Calu3 (cell line): ENCODE results near the gene ADIPOR1. TPM values are rescaled to one million over a fixed set of nuclear protein-coding genes. Genes with fewer than 3 reads are reported as not detected.

Experiments
- BruUV-seq: library from RNA; stranded (reverse); fragments of 400-500 nt; replicated peaks from 2 replicates; lab custom pipeline; 2021; lab: Mats Ljungman, UMichigan
- CTCF ChIA-PET: fragments of 300-600 bp; sonication (Branson Sonifier 250); formaldehyde crosslinking; loops from one replicate; lab custom pipeline; 2022; ENCODE audit warnings: antibody characterized with exemption; lab: Charles Lee
- DNase-seq: peaks from one replicate; pipeline ENCODE4 v3.0.0; 2022
- H3K27ac Mint-ChIP-seq: one replicate; pipeline ENCODE4 v1.8.0; 2022; ENCODE audit warnings: mixed read lengths; ENCODE audit not compliant: unreplicated experiment
- H3K27me3 Mint-ChIP-seq: one replicate; pipeline ENCODE4 v1.8.0; 2022; ENCODE audit warnings: mixed read lengths; ENCODE audit not compliant: unreplicated experiment
- H3K36me3 Mint-ChIP-seq: one replicate; pipeline ENCODE4 v1.8.0; 2022; ENCODE audit warnings: mild to moderate bottlenecking, moderate library complexity, mixed read lengths; ENCODE audit not compliant: insufficient read depth, unreplicated experiment
- H3K4me1 Mint-ChIP-seq: one replicate; pipeline ENCODE4 v1.8.0; 2022; ENCODE audit warnings: mild to moderate bottlenecking, low read depth, mixed read lengths; ENCODE audit not compliant: unreplicated experiment
- H3K4me3 Mint-ChIP-seq: one replicate; pipeline ENCODE4 v1.8.0; 2022; ENCODE audit warnings: mild to moderate bottlenecking, low read depth, moderate library complexity, mixed read lengths; ENCODE audit not compliant: unreplicated experiment
- H3K9me3 Mint-ChIP-seq: one replicate; pipeline ENCODE4 v1.8.0; 2022; ENCODE audit warnings: low read depth, mixed read lengths; ENCODE audit not compliant: unreplicated experiment
- CTCF ChIP-seq: fragments of 200-600 bp; IDR thresholded peaks from one replicate; pipeline ENCODE4 v1.8.0; 2022; ENCODE audit warnings: antibody characterized with exemption; ENCODE audit not compliant: unreplicated experiment
- intact Hi-C: fragments of 100-400 bp; cut with micrococcal nuclease; formaldehyde crosslinking; loops from one replicate; pipeline ENCODE4 v1.10.0; 2022; ENCODE audit not compliant: unreplicated experiment
- total RNA-seq: library from RNA; stranded (reverse); gene quantifications from 2 replicates; pipeline ENCODE4 v1.2.3, GENCODE V29; 2022

The ADIPOR1 gene
- total RNA-seq, 1 experiment from 2014 or later = 104 TPM

GRCh38 chr1:202967684-202968281 is 9.7 kb upstream of the ADIPOR1 start:
- no peak for DNase-seq
- TF ChIP-seq CTCF = no peak
- intact Hi-C loops = loop anchor here (2.0 kb wide), 1 partner anchor 41 kb away; the partner anchor contains the start of gene KLHL12
- CTCF ChIA-PET = interaction anchor here (1.4 to 1.7 kb wide), 3 partner anchors 8 to 41 kb away, joined by 8 to 10 read pairs (median 9); partner anchors contain the start of gene KLHL12
- Mint-ChIP-seq H3K36me3 (peaks cover 21% of the 10 kb centered on the region), H3K4me1 (peaks cover 14% of the 10 kb centered on the region), H3K9me3 (no peaks in the 10 kb centered on the region), H3K4me3 (peak overlapping the region; percentile 79), H3K27me3 (peaks cover 17% of the 10 kb centered on the region), H3K27ac (no peak overlapping the region)
- no TSS peak for BruUV-seq

- no peak for DNase-seq
- TF ChIP-seq CTCF = no peak
- peaks cover 3% of the 10 kb centered on the region for H3K27me3 Mint-ChIP-seq
- peak overlapping the region; percentile 79 for H3K4me3 Mint-ChIP-seq
- H3K27ac Mint-ChIP-seq = peak overlapping the region; percentile 55
- H3K4me1 Mint-ChIP-seq = peaks cover 14% of the 10 kb centered on the region
- intact Hi-C loops = no loop called here
- CTCF ChIA-PET = interaction anchor here (0.6 to 0.7 kb wide), 3 partner anchors 12 to 207 kb away, joined by 3 to 6 read pairs (median 3); no protein-coding TSS in a partner anchor
- no peaks in the 10 kb centered on the region for H3K9me3 Mint-ChIP-seq
- TSS peak; percentile 43 for BruUV-seq
- H3K36me3 Mint-ChIP-seq = peaks cover 21% of the 10 kb centered on the region
These were observed 8.1 kb upstream of the ADIPOR1 start for GRCh38 chr1:202966006-202966898.

- intact Hi-C loops = no loop called here
- no TSS peak for BruUV-seq
- no peak for TF ChIP-seq CTCF
- Mint-ChIP-seq H3K27ac (no peak overlapping the region), H3K27me3 (no peaks in the 10 kb centered on the region), H3K4me1 (peaks cover 14% of the 10 kb centered on the region), H3K36me3 (peaks cover 21% of the 10 kb centered on the region), H3K4me3 (no peak overlapping the region), H3K9me3 (no peaks in the 10 kb centered on the region)
- CTCF ChIA-PET = no interaction called here
- DNase-seq = no peak
These were observed 7.3 kb upstream of the ADIPOR1 start for GRCh38 chr1:202965422-202965821.

- CTCF ChIA-PET = no interaction called here
- Mint-ChIP-seq H3K4me3 (no peak overlapping the region), H3K4me1 (peaks cover 19% of the 10 kb centered on the region), H3K36me3 (peaks cover 21% of the 10 kb centered on the region), H3K9me3 (no peaks in the 10 kb centered on the region), H3K27ac (no peak overlapping the region), H3K27me3 (no peaks in the 10 kb centered on the region)
- no peak for TF ChIP-seq CTCF
- intact Hi-C loops = no loop called here
- BruUV-seq = no TSS peak
- DNase-seq = no peak
These were observed 6.8 kb upstream of the ADIPOR1 start for GRCh38 chr1:202964791-202965410.
